ENCODE results near the gene TCEA2.
A peak's percentile ranks its signal among the peaks of the same experiment; 100 is the strongest.
"Not testable (repeated sequence)": the region's sequence is repeated elsewhere in the genome, so short reads cannot be mapped to it uniquely, and the experiment has no call there.

The TCEA2 gene

DNA sequence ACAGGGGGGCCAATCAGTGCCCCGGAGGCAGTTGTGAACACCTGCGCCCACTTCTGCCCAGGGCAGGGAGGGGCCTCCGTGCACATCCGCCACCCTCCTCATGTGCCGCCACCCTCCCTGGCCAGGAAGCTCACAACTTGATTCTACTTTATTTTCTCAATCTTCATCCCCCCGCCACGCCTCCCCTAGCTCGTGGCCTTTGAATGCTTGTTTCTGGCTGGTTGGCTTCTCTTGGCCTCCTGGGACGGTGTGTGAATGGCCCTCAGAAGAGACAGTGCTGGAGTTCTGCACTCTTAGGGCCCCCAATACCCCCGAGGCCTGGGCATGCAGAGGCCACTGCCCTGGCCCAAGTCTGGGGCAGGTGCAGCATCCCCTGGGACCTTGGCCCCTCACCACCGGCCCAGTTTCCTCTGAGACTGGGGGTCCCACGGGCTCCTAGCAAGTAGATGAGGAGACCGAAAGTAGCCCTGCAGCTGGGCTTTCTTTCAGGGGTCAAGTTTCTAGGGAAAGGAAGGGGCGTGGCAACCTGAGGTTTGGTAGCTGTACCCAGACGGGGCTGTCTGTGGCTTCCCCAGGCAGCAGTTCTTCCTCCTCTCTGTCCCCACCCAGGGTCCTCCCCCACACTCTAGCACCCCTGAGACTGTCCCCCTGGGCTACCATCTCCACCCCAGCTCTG is 15.0 kb downstream of the TCEA2 start:
- DNase-seq (ENCODE audit: low read depth in 2 of 2) = no peak

DNA sequence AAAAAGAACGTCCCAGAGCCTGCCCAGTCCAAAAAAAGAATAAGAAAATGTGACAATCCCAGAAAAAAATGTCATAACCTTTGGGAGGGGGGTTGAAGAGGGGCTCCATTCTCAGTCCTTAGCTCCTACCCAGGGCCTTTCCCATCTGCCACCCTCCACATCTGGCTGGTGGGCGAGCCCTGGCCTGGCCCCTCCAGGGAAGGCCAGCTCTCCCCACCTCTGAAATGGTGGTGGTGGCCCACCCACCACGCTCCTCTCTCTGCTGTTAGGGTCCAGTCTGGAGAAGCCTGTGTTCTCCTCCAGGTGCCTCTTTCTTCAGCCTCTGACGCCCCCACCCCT is 15.9 kb downstream of the TCEA2 start:
- DNase-seq (ENCODE audit: low read depth in 2 of 2) = no peak

DNA sequence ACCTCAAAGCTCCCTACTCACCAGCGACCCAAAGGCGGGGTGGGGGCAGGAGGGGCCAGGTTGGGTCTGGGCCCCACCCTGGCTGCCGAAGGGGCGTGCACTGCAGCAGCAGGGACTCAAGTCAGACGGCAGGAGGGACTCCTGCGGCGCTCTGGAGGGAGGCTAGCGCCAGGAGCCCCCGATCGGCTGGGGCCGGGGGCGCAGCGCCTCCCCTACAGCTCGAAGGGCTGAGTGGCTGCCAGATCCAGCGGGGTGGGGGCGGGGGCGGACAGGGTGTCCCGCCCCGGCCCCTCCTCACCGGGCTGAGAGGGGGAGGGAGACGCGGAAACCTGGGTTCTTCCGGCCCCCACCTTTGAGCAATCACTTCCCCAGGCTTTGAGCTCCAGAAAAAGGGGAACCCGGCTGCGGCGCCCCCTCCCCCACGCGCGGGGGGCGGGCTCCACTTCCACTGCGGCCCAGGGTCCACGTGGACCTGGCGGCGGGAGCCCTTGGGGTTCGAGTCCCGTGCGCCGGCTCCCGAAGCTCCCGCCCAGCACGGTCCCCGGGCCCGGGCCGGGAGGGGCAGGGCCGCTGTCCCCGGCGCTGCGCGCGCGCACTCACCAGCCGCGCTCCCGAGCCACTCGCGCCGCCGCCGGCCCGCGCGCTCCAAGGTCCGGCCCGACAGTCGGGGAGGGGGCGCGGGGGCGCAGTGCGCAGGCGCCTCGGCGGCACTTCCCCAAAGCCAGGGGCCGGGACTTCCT is 16.4 kb downstream of the TCEA2 start, which contains the start of gene RGS19:
TSS of gene RGS19 (minus strand) at position 246 of the 740 bp plus-strand sequence. CDS start 2,632 bp downstream, outside the sequence.
- DNase-seq (ENCODE audit: low read depth in 2 of 2) = peak in 1 of 2 donors; percentile 34

DNA sequence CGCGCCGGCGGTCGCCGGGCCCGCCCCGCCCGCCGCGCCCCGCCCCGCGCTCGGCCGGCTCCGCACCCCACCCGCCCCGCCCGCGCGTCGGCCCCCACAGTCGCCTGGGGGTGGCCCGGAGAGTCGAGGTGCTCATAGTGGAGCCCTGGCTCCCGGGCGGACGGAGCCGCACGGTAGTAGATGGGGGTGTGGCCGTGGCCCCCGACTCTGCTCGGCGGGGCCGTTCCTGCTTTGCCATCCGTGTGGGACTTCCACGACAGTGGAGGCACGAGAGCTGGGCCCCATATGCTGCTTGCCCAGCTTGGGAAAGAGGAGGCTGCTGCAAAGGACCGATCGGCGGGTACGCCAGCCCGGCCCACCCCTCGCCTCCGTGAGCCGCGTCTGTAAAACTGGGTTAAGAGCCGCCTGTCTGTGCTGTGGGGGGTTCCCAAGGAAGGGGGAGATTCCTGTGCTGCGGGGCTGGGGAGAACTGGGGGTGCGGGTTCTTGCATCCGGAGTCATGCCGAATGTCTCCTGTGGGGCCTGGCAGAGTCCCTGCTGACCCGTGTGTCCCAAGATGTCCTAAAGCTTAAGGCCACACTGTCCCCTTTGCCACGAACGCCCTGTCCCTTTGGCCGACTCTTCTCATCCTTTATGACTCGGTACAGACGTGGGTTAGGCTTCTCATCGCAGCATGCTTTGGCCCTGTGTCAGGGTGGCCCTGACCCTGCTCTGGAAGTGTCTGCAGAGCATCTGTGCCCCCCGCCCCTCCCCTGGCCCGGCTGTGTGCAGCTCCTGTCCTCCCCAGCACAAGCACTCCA is 17.2 kb downstream of the TCEA2 start, which contains the start of gene OPRL1:
TSS of gene OPRL1 (plus strand) at position 70 of the 800 bp plus-strand sequence. CDS start 12,639 bp downstream, outside the sequence.
- DNase-seq (ENCODE audit: low read depth in 2 of 2) = no peak

DNA sequence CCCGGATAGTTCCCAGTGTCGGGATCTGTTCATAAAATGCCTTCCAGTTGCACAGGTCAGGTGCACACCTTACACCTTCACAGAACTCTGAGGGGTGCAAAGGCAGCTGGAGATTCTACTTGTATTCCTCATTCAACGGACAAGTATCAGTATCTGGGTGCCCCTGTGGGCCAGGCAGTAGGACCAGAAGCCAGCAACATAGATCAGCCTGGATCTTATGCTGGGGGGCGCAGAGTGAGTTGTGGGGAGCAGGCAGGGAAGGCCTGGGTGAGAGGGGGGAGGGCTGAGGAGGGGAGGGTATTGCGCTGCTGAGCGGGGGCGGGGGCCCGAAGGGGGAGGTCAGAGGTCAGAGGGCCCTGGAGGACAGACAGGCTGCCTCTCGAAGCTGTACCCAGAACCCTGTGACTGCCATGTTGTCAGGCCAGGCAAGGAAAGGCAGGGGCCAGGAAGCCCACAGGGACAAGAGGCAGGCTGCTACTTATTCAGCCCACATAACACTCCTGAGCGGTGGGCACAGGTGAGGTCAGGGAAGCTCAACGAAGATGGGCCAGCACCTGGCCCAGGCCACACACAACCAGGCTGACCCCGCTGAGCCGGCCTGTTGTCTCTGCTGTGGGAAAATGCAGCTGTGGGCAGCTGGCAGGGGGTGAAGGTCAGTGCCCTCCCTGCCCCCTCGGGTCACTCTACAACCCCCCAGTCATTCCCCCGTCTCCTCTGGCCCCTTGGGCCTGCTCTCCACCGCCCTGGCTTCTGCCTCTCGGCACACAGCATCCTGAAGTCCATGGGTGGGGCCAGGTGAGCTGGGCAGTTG is 18.0 kb downstream of the TCEA2 start:
- DNase-seq (ENCODE audit: low read depth in 2 of 2) = no peak

DNA sequence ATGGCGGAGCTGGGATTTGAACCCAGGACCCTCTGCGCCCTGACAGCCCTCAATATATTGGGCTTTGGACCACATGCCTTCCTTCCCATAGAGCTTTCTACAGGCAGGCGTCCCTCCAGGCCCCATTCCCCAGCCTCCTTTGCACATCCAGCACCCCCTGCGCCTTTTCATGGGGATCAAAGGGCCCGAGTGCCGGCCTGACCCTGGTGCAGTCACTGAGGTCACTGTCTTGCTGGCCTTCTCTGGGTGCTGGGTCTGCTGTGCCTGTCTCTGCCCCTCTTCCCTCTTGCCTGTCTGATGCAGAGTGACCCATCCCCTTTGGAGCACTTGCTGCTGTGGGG is 18.6 kb downstream of the TCEA2 start:
- no peak for DNase-seq (ENCODE audit: low read depth in 2 of 2)

DNA sequence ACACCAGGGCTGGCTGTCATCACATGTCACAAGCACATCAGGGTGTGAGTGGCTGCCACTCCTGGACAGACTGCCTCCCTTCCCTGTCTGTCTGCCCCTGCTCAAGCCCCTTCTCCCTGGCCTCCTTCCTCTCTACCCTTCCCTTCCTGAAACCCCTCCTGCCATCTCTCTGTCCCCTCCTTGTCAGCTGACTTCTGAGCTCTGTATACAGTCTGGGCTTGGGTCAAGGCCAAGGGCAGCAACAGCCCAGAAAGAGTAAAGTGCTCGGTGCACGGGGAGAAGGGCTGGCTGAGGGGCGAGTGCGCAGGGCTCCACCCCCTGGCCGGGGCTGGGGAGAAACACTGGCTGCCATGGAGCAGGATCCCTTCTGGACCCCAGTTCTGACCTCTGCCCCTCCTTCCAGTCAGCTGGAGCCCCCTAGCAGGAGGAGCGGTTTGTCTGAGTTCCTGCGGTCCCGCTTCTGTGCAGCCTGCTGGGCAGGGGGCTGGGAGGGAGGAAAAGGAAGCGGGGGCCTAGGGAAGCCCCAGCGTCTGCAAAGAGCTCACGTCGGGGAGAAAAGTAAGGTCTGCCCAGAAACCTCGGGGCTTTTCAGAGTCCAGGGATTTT is 19.2 kb downstream of the TCEA2 start:
- no peak for DNase-seq (ENCODE audit: low read depth in 2 of 2)

DNA sequence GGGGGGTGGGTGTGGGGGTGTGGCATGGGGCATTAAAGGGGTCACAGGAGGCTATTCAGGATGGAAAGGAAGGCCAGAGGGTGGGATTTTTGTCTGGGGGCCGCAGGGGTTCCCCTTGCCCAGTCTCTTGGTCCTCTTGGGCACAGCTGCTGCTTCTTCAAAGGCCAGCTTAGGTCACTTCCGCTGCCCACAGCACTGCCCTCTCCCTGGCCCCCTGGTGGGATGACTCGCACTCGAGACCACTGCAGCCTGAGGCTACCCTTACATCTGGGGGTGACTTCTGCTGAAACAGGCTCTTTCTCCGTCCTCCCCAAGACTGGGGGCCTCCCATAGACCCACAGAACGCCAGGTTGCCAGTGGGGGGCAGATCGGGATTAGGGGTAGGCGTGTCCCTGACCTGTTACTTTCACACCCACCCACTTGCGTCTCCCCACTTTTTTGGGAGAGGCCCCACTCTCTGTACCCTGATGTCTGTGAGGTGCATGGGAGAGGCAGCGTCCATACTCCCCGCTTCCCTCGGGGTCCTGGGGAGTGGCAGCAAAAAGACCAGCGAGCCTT is 19.9 kb downstream of the TCEA2 start:
- no peak for DNase-seq (ENCODE audit: low read depth in 2 of 2)

DNA sequence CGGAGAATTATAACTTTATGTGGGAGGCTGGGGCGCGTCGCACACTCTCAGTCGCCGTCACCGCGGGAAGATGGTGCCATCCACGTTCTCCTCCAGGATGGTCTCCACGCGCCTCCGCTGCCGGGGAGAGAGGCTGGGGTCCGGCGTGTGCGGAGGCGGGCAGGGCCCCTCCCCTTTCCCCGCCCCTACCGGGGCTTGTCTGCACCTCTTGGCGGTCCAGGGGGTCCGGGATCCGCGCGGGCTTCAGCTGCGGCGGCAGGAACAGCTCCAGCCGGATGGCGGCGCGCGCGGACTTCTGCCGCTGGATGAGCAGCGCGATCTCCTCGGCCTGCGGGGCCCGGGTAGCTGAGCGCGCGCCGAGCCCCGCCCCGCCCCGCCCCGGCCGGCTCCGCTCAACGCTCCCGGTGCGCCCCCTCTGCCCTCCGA is 20.4 kb downstream of the TCEA2 start:
- peak; percentile 27 to 40 for DNase-seq (ENCODE audit: low read depth in 2 of 2)

DNA sequence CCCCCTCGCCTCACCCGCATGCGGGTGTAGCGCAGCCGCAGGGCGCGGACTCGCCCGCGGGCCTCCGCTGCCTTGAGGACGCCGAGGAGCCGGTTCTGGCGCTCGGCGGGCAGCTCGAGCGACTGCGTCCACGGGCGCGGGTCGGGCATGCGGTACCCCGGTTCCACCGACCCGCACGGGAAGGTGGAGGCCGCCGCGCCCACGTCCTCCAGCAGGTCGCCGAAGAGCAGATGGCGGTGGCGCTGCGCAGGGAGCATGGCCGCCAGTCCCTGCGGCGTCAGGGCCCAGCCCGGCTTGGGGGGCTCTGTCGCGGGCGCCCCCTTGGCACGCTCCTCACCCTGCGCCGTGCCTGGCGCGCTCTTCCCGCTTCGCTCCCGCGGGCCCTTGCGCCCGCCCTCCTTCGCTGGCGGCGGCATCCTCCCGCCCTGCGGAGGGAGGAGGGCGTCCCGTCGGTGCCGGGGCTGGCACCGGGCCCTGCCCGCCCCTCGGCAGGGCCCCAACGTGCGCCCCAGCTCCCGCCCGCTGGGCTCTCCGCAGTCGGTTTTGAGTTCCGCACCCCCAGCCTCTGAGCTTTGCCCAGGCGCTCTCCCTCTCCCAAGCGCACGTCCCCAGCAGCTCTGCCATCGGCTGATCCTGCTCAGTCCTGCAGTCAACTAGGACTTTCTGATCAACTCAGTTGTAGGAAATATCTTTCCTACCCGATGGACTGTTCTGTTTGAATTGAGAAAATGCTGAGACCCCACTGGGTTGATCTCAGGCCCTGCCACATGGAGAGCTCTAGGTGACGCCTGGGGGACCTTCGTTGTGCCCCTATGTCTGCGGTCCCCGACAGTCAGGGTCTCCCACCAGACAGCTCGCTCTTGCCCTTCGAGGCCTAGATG is 21.0 kb downstream of the TCEA2 start, which contains the start of gene LKAAEAR1:
TSS of gene LKAAEAR1 (minus strand) at position 595 of the 881 bp plus-strand sequence. CDS start at position 416, 179 bp downstream.
- no peak for DNase-seq (ENCODE audit: low read depth in 2 of 2)

DNA sequence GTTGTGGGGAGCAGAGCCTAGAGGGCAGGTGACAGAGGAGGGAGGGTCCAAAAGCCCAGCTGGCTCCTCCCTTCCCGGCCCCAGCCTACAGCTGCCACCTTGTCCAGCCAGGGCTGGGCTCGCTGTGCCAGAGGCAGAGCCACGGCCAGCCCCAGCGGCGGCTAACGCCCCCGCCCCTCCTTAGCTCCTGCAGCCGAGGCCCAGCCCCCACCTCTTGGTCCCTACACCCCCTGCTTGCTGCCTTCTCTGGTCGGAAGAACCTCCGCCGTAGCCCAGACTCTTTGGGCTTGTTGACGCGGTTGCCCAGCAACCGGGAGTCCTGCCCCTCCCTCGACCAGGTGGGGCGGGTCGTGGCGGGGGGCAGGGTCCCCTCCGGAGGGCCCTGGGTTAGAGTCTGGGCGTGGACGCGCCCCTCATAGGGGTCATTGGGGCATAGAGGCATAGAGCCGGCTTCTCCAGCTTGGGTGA is 21.7 kb downstream of the TCEA2 start:
- no peak for DNase-seq (ENCODE audit: low read depth in 2 of 2)

DNA sequence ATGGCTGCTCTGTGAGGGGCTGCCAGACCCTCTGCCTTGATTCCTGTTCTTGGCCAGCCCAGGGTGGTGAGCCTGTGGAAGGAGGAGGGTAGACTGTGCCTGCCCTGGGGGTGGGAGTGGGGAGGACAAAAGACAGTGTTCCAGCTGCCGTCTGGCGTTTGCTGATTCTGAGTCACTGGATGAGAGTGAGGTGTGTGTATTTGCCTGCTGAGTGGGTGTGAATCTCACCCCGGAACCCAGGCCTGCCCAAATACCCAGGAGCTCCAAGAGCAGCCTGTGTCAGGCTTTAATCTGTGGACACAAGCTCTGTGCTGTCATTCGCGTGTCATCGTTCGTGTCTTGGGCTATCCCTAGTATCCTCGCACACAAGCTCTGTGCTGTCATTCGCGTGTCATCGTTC is 23.8 kb downstream of the TCEA2 start:
- DNase-seq (ENCODE audit: low read depth in 2 of 2) = no peak

DNA sequence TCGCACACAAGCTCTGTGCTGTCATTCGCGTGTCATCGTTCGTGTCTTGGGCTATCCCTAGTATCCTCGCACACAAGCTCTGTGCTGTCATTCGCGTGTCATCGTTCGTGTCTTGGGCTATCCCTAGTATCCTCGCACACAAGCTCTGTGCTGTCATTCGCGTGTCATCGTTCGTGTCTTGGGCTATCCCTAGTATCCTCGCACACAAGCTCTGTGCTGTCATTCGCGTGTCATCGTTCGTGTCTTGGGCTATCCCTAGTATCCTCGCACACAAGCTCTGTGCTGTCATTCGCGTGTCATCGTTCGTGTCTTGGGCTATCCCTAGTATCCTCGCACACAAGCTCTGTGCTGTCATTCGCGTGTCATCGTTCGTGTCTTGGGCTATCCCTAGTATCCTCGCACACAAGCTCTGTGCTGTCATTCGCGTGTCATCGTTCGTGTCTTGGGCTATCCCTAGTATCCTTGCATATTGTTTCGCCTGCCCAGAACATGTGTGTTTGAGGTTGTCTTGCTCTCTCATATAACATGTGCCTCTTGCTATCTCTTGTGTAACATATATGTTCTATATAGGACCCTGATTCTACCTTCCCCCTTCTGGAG is 24.3 kb downstream of the TCEA2 start:
- not testable (repeated sequence) for DNase-seq (ENCODE audit: low read depth in 2 of 2)

DNA sequence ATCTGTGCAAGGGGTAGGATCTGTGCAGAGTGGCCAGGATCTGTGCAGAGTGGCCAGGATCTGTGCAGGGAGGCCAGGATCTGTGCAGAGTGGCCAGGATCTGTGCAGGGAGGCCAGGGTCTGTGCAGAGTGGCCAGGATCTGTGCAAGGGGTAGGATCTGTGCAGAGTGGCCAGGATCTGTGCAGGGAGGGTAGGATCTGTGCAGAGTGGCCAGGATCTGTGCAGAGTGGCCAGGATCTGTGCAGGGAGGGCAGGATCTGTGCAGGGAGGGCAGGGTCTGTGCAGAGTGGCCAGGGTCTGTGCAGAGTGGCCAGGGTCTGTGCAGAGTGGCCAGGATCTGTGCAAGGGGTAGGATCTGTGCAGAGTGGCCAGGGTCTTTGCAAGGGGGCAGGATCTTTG is 25.6 kb downstream of the TCEA2 start:
- not testable (repeated sequence) for DNase-seq (ENCODE audit: low read depth in 2 of 2)

DNA sequence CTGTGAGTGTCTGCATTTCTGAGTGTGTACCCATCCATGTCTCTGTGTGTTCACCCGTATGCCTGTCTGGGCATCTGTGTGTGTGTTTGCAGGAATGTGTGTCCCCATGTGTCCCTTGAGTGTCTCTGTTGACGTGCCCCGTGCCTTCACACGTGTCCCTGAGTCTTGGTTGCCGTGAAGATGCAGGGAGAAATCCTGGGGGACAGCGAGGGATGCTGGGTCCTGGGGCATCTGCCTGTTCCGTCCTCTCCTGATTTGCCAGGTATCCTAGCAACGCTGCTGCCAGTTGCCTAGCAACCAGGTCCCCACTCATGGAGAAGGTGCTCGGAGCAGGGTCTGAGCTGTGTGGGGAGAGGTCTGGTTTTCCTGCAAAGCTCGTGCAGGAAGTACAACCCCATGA is 27.2 kb downstream of the TCEA2 start:
- DNase-seq (ENCODE audit: low read depth in 2 of 2) = no peak

DNA sequence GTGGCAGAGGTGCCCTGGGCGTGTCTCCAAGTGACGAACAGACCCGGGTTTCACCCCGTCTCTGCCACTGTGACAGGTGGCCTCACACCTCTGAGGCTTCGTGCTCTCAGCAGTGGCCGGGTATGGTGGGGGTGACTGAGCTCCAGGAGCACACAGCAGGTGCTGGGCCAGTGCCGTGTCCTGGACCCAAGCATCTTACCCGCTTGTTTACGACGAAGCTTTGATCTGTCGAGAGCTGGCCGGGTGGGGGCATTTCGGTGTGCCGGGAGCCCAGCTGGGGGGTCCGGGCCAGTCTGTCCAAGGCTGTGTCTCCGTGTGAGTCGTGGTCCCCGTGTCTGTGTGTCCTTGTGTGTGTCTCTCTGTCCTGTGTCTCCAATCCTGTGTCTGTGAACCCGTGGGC is 28.3 kb downstream of the TCEA2 start:
- no peak for DNase-seq (ENCODE audit: low read depth in 2 of 2)

DNA sequence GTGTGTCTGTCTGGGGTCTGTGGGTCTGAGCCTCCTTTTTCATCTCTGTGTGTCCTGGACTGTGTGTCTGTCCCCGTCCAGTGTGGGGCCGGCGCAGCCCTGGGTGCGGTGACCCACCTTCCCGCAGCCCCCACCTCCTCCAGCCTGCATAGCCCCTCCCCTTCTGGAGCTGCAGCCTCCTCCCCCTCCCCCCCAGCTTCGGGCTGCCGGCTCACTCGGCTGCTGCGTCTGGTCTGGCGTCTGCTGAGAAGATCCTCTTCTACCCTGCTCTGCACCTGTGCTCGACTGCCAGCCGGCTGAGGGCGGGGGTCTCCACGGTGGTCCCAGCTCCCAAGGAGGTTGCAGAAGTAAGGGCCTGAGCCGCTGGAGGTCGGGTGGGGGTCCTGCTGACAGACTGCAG is 28.8 kb downstream of the TCEA2 start:
- DNase-seq (ENCODE audit: low read depth in 2 of 2) = no peak

DNA sequence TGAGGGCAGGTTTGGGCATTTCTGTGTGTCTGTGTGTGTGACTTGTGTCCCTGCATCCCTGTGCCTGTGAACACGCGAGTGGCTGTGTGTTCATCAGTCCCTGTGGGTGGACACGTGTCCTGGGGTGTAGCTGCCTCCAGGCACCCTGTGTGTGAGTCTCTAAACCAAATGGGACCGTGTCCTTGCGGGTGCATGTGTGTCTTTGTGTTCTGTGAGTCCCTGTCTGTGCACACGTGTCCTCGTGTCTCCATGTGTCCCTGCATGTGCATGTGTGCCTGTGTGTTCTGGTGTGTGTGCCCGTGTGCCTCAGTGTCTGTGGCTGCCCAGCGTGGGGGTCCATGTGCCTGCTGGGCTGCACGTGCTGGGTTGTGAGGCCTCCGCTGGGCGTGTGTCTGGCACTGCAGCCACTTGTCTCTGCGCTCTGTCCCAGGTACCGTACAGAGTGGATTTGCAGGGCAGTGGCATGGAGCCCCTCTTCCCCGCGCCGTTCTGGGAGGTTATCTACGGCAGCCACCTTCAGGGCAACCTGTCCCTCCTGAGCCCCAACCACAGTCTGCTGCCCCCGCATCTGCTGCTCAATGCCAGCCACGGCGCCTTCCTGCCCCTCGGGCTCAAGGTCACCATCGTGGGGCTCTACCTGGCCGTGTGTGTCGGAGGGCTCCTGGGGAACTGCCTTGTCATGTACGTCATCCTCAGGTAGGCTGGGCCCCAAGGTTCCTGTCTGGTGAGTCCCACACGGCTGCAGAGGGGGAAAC is 29.4 kb downstream of the TCEA2 start:
- DNase-seq (ENCODE audit: low read depth in 2 of 2) = no peak

Measured in stimulated activated CD4-positive, alpha-beta T cell treated with anti-CD3 and anti-CD28 coated beads, Interleukin-1b, Interleukin-23, amount 100 ng/mL, for 1 hour (primary cell).